Common myeloid progenitor, CD34-positive (primary cell): Measurements from ENCODE around the gene QSOX1.

ENCODE experiments used
- CTCF ChIA-PET: fragments of 350-600 bp; sonication (Branson Sonifier 250); formaldehyde crosslinking; loops from one replicate; lab custom pipeline; 2021; ENCODE audit warnings: antibody characterized with exemption; lab: Charles Lee
- POLR2A ChIA-PET: fragments of 350-600 bp; sonication (Branson Sonifier 250); formaldehyde crosslinking; loops from one replicate; lab custom pipeline; 2021; ENCODE audit warnings: antibody characterized with exemption; lab: Charles Lee
- DNase-seq, 3 donors: peaks; one replicate each; pipeline versions ENCODE4 v3.0.0 to v3.0.0-alpha.2; 2013
- H3K27ac ChIP-seq, 2 experiments: 1 replicate in 1 of 2; 2 replicates in 1 of 2; pipeline ENCODE4 v1.7.0; 2013; ENCODE audit warnings: inconsistent platforms in 2 of 2, low read length in 2 of 2, mild to moderate bottlenecking in 2 of 2, low read depth in 1 of 2, moderate library complexity in 1 of 2; ENCODE audit not compliant: severe bottlenecking in 2 of 2, insufficient read depth in 1 of 2, poor library complexity in 1 of 2
- H3K27me3 ChIP-seq, 5 experiments: replicated peaks in 2 of 5; 1 replicate in 3 of 5; 2 replicates in 2 of 5; pipeline versions ENCODE4 v1.6.1 to v1.7.0; 2013; ENCODE audit warnings: low read length in 4 of 5, mild to moderate bottlenecking in 2 of 5, moderate library complexity in 2 of 5, inconsistent platforms in 1 of 5; ENCODE audit not compliant: insufficient read depth in 5 of 5, control insufficient read depth in 4 of 5
- H3K36me3 ChIP-seq, 4 experiments: 1 replicate in 2 of 4; 2 replicates in 2 of 4; pipeline versions ENCODE4 v1.6.1 to v1.7.0; 2013; ENCODE audit warnings: low read length in 3 of 4, control low read depth in 1 of 4, mild to moderate bottlenecking in 1 of 4; ENCODE audit not compliant: control insufficient read depth in 4 of 4, insufficient read depth in 4 of 4
- H3K4me1 ChIP-seq, 4 experiments: 1 replicate in 3 of 4; 2 replicates in 1 of 4; pipeline versions ENCODE4 v1.6.1 to v1.7.1; 2013; ENCODE audit warnings: low read length in 3 of 4, mild to moderate bottlenecking in 3 of 4, control low read depth in 1 of 4, inconsistent platforms in 1 of 4, moderate library complexity in 1 of 4; ENCODE audit not compliant: control insufficient read depth in 4 of 4, insufficient read depth in 4 of 4; ENCODE audit errors: control extremely low read depth in 1 of 4
- H3K4me3 ChIP-seq, 7 experiments: 1 replicate in 4 of 7; 2 replicates in 3 of 7; pipeline versions ENCODE4 v1.5.1 to v1.7.0; 2013; ENCODE audit warnings: mild to moderate bottlenecking in 7 of 7, low read length in 6 of 7, moderate library complexity in 6 of 7, inconsistent platforms in 2 of 7, low read depth in 2 of 7, control low read depth in 1 of 7; ENCODE audit not compliant: insufficient read depth in 4 of 7, control insufficient read depth in 1 of 7; ENCODE audit errors: extremely low read depth in 1 of 7
- H3K9me3 ChIP-seq, 5 experiments: 1 replicate in 4 of 5; 2 replicates in 1 of 5; pipeline versions ENCODE4 v1.6.1 to v1.7.1; 2013; ENCODE audit warnings: low read length in 4 of 5, mild to moderate bottlenecking in 2 of 5, inconsistent platforms in 1 of 5, low read depth in 1 of 5, moderate library complexity in 1 of 5; ENCODE audit not compliant: control insufficient read depth in 4 of 5, insufficient read depth in 2 of 5; ENCODE audit errors: control extremely low read depth in 1 of 5
- WGBS: methylation state at CpG from one replicate; pipeline ENCODE4 v1.1.5; 2013; ENCODE audit not compliant: insufficient coverage; 5-methylcytosine and 5-hydroxymethylcytosine counted together

QSOX1 gene

GRCh38 chr1:180186831-180187230, 32.2 kb downstream of the QSOX1 start:
- H3K27ac ChIP-seq: no peak overlapping the region
- 50% methylated on average over 7 of the region's 8 CpGs for WGBS
- no peak overlapping the region for H3K4me3 ChIP-seq
- peaks cover 8 to 79% (median 55%) of the 10 kb centered on the region in 4 experiments for H3K36me3 ChIP-seq
- peaks cover 0 to 3% (median under 1%) of the 10 kb centered on the region in 4 experiments for H3K4me1 ChIP-seq
- POLR2A ChIA-PET: interaction anchor here (2.1 kb wide), 1 partner anchor 8 kb away, joined by 6 read pairs; no protein-coding TSS in a partner anchor
- DNase-seq: no peak
- no peaks in the 10 kb centered on the region for H3K27me3 ChIP-seq
- CTCF ChIA-PET: interaction anchor here (0.6 to 2.4 kb wide), 4 partner anchors 9 to 326 kb away, joined by 3 to 12 read pairs (median 4); no protein-coding TSS in a partner anchor
- H3K9me3 ChIP-seq: no peaks in the 10 kb centered on the region

- ChIA-PET CTCF (interaction anchor here (0.9 to 2.4 kb wide), 13 partner anchors 9 to 483 kb away, joined by 3 to 12 read pairs (median 3); no protein-coding TSS in a partner anchor), POLR2A (interaction anchor here (2.1 kb wide), 1 partner anchor 9 kb away, joined by 6 read pairs; no protein-coding TSS in a partner anchor)
- no peaks in the 10 kb centered on the region for H3K9me3 ChIP-seq
- H3K27me3 ChIP-seq: no peaks in the 10 kb centered on the region
- WGBS: 100% methylated on average over 5 of the region's 5 CpGs
- H3K4me1 ChIP-seq: peaks cover 0 to 9% (median 1%) of the 10 kb centered on the region in 4 experiments
- peaks cover 8 to 72% (median 48%) of the 10 kb centered on the region in 4 experiments for H3K36me3 ChIP-seq
- H3K4me3 ChIP-seq: no peak overlapping the region
- no peak for DNase-seq
- H3K27ac ChIP-seq: no peak overlapping the region
These were observed 33.0 kb downstream of the QSOX1 start for GRCh38 chr1:180187626-180188025.

GRCh38 chr1:180188091-180188506, 33.4 kb downstream of the QSOX1 start:
- Histone ChIP-seq H3K4me1 (peaks cover 0 to 11% (median 1%) of the 10 kb centered on the region in 4 experiments), H3K36me3 (peaks cover 8 to 73% (median 45%) of the 10 kb centered on the region in 4 experiments), H3K27me3 (no peaks in the 10 kb centered on the region), H3K9me3 (no peaks in the 10 kb centered on the region), H3K4me3 (no peak overlapping the region), H3K27ac (no peak overlapping the region)
- WGBS: 71% methylated on average over 8 of the region's 8 CpGs
- ChIA-PET CTCF (interaction anchor here (0.9 to 2.4 kb wide), 14 partner anchors 8 to 483 kb away, joined by 3 to 12 read pairs (median 4); no protein-coding TSS in a partner anchor), POLR2A (interaction anchor here (2.1 kb wide), 1 partner anchor 9 kb away, joined by 6 read pairs; no protein-coding TSS in a partner anchor)
- peak in 1 of 3 donors; percentile 10 for DNase-seq

- 98% methylated on average over 5 of the region's 8 CpGs for WGBS
- H3K4me1 ChIP-seq: peaks cover 0 to 11% (median 1%) of the 10 kb centered on the region in 4 experiments
- ChIA-PET CTCF (interaction anchor here (0.9 to 2.4 kb wide), 7 partner anchors 8 to 294 kb away, joined by 3 to 12 read pairs (median 4); no protein-coding TSS in a partner anchor), POLR2A (interaction anchor here (2.1 kb wide), 1 partner anchor 10 kb away, joined by 6 read pairs; no protein-coding TSS in a partner anchor)
- H3K27ac ChIP-seq: no peak overlapping the region
- DNase-seq: peak in 2 of 3 donors; percentile 15 to 36
- no peak overlapping the region for H3K4me3 ChIP-seq
- H3K36me3 ChIP-seq: peaks cover 8 to 70% (median 42%) of the 10 kb centered on the region in 4 experiments
- H3K27me3 ChIP-seq: no peaks in the 10 kb centered on the region
- no peaks in the 10 kb centered on the region for H3K9me3 ChIP-seq
These were observed 34.1 kb downstream of the QSOX1 start for GRCh38 chr1:180188684-180189175.

- ChIA-PET CTCF (interaction anchor here (0.9 to 1.3 kb wide), 2 partner anchors 13 to 20 kb away, joined by 3 to 4 read pairs; no protein-coding TSS in a partner anchor), POLR2A (no interaction called here)
- WGBS: 97% methylated on average over 4 of the region's 5 CpGs
- H3K9me3 ChIP-seq: no peaks in the 10 kb centered on the region
- peaks cover 10 to 68% (median 39%) of the 10 kb centered on the region in 4 experiments for H3K36me3 ChIP-seq
- H3K4me3 ChIP-seq: no peak overlapping the region
- no peak for DNase-seq
- H3K27me3 ChIP-seq: no peaks in the 10 kb centered on the region
- H3K4me1 ChIP-seq: peaks cover 0 to 11% (median 1%) of the 10 kb centered on the region in 4 experiments
- no peak overlapping the region for H3K27ac ChIP-seq
These were observed 35.4 kb downstream of the QSOX1 start for GRCh38 chr1:180190091-180190490.

- Histone ChIP-seq H3K4me3 (no peak overlapping the region), H3K27ac (no peak overlapping the region), H3K4me1 (peaks cover 0 to 11% (median 0%) of the 10 kb centered on the region in 4 experiments), H3K27me3 (no peaks in the 10 kb centered on the region), H3K36me3 (peaks cover 10 to 67% (median 42%) of the 10 kb centered on the region in 4 experiments), H3K9me3 (no peaks in the 10 kb centered on the region)
- WGBS: 91% methylated on average over 7 of the region's 7 CpGs
- CTCF ChIA-PET: interaction anchor here (1.5 to 1.9 kb wide), 2 partner anchors 11 to 13 kb away, joined by 3 to 5 read pairs; no protein-coding TSS in a partner anchor
- peak in 1 of 3 donors; percentile 8 for DNase-seq
- POLR2A ChIA-PET: no interaction called here
These were observed 37.5 kb downstream of the QSOX1 start for GRCh38 chr1:180192172-180192571.
